Measurements from ENCODE around the gene PEG3. TPM values are rescaled to one million over a fixed set of nuclear protein-coding genes. Genes with fewer than 3 reads are reported as not detected.

Gene PEG3
- total and polyA plus RNA-seq, 2 of the 13 experiments (the other 11 are each of a cell fraction or from before 2014, with no cell fraction given): 217 to 394 TPM

DNA sequence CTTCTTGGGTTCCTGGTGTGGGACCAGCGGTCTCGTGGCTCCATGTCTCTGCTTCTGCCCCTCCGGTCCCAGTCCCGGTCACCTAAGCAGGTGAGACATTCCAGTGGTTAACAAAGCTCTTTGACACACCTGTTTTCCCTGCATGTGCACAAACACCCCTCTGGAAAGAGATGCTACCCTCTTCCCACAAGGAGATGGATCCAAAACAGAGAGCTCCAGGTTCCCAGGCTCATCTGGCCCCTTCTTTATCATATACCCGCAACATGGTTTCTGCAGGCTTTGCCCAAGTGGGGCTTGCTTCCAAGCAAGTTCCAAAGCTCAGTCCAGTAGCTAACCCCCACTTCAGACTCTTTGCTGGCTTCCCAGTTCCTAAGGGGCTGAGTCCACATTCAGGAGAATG is 17.8 kb downstream of the PEG3 start:
- TF ChIP-seq RBM22 (optimal IDR thresholded peaks at IDR 0.05; ENCODE audit: low read length) (peak; percentile 91), TBX2 (CRISPR knock-in tag; IDR thresholded peaks at IDR 0.05; ENCODE audit: borderline replicate concordance) (0 out of 2 replicates have a peak, but pooled peaks have one; percentile 1), POLR2A (IDR thresholded peaks at IDR 0.05; ENCODE audit: insufficient read depth in 1 of 2, low read depth in 2 of 2, low read length in 2 of 2) (peak in 1 of 2 experiments; percentile 32; a peak in 1 of 4 replicates), ZNF383 (CRISPR knock-in tag; IDR thresholded peaks at IDR 0.05; ENCODE audit: borderline replicate concordance) (no peak)
- Histone ChIP-seq H3K9me3 (ENCODE audit: low read length) (no peaks in the 10 kb centered on the region), H3K4me2 (ENCODE audit: low read depth, low read length) (no peak overlapping the region), H3K4me1 (ENCODE audit: insufficient read depth, low read length) (peaks cover 13% of the 10 kb centered on the region; the same call in 1 of the 2 replicates), H3K79me2 (ENCODE audit: insufficient read depth, low read length) (peaks cover 16% of the 10 kb centered on the region), H4K20me1 (ENCODE audit: insufficient read depth, low read length) (peaks cover 74% of the 10 kb centered on the region), H2AFZ (ENCODE audit: low read length) (no peak overlapping the region), H3K4me3 (replicated peaks in 1 of 3; ENCODE audit: insufficient read depth in 1 of 3, low read depth in 2 of 3, low read length in 3 of 3) (no peak overlapping the region), H3K27ac (ENCODE audit: extremely low read length, insufficient read depth, low read length) (no peak overlapping the region), H3K27me3 (ENCODE audit: control insufficient read depth in 1 of 2, insufficient read depth in 2 of 2, low read length in 2 of 2) (no peaks in the 10 kb centered on the region), H3K36me3 (replicated peaks in 1 of 2; ENCODE audit: control insufficient read depth in 1 of 2, insufficient read depth in 2 of 2, low read length in 2 of 2) (peaks cover 34 to 86% of the 10 kb centered on the region in 2 experiments), H3K9ac (ENCODE audit: insufficient read depth, low read depth, low read length) (no peak overlapping the region)
- ATAC-seq: no peak
- CTCF ChIA-PET (ENCODE audit: low intra/inter-chr PET ratio, low total read pairs): no interaction called here
- in situ Hi-C loops (cut with HindIII; ENCODE audit: extremely low pct_ligation_motif_present, low pct_unique_long_range_greater_than_20kb) (no loop called here), intact Hi-C loops (cut with micrococcal nuclease; ENCODE audit: unreplicated experiment) (no loop called here)
- WGBS (ENCODE audit: low lambda C conversion rate): 86% methylated on average over 5 of the region's 5 CpGs
- DNase-seq (ENCODE audit: low spot score): no peak
- no peak for FAIRE-seq
- POLR2A ChIA-PET: no interaction called here
- BruUV-seq (replicated peaks): no TSS peak

DNA sequence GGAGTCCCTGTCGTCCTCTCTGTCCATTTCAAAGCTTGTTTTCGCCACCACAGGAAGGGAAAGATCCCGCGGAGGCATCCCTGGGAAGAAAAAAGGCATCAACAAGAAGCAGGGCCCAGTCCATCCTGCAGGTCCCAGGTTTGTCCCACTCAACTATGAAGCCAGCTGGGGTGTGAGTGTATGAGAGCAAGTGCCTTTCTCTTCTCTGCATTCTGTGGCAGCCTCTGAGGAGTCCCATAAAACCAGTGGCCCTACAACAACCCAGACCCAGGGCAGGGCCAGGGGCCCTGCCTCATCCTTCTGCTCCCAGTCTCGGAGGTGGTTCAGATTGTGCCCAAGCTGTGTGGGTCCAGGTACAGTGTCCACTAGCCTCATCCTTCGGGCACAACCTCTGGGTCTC is 18.9 kb downstream of the PEG3 start:
- no peak overlapping the region for H2AFZ ChIP-seq (ENCODE audit: low read length)
- H3K9ac ChIP-seq (ENCODE audit: insufficient read depth, low read depth, low read length): no peak overlapping the region
- BruUV-seq (replicated peaks): no TSS peak
- no peaks in the 10 kb centered on the region for H3K9me3 ChIP-seq (ENCODE audit: low read length)
- peak overlapping the region; percentile 21; the same call in 1 of the 2 replicates for H3K4me2 ChIP-seq (ENCODE audit: low read depth, low read length)
- peaks cover 71% of the 10 kb centered on the region for H4K20me1 ChIP-seq (ENCODE audit: insufficient read depth, low read length)
- peaks cover 32 to 95% of the 10 kb centered on the region in 2 experiments for H3K36me3 ChIP-seq (replicated peaks in 1 of 2; ENCODE audit: control insufficient read depth in 1 of 2, insufficient read depth in 2 of 2, low read length in 2 of 2)
- DNase-seq (ENCODE audit: low spot score): no peak
- ATAC-seq: peak; percentile 14; the same call in 2 of the 3 replicates
- WGBS (ENCODE audit: low lambda C conversion rate): 50% methylated on average over 4 of the region's 6 CpGs
- no peak overlapping the region for H3K27ac ChIP-seq (ENCODE audit: extremely low read length, insufficient read depth, low read length)
- POLR2A ChIA-PET: no interaction called here
- in situ Hi-C loops (cut with HindIII; ENCODE audit: extremely low pct_ligation_motif_present, low pct_unique_long_range_greater_than_20kb) (no loop called here), intact Hi-C loops (cut with micrococcal nuclease; ENCODE audit: unreplicated experiment) (no loop called here)
- H3K79me2 ChIP-seq (ENCODE audit: insufficient read depth, low read length): peaks cover 10% of the 10 kb centered on the region
- CTCF ChIA-PET (ENCODE audit: low intra/inter-chr PET ratio, low total read pairs): no interaction called here
- peaks cover 13% of the 10 kb centered on the region; the same call in 1 of the 2 replicates for H3K4me1 ChIP-seq (ENCODE audit: insufficient read depth, low read length)
- FAIRE-seq: no peak
- no peak overlapping the region for H3K4me3 ChIP-seq (replicated peaks in 1 of 3; ENCODE audit: insufficient read depth in 1 of 3, low read depth in 2 of 3, low read length in 3 of 3)
- H3K27me3 ChIP-seq (ENCODE audit: control insufficient read depth in 1 of 2, insufficient read depth in 2 of 2, low read length in 2 of 2): no peaks in the 10 kb centered on the region
- TF ChIP-seq HNRNPH1 (optimal IDR thresholded peaks at IDR 0.05; ENCODE audit: low read depth, low read length) (no peak), EED (CRISPR knock-in tag; IDR thresholded peaks at IDR 0.05) (no peak), RXRA (CRISPR knock-in tag; IDR thresholded peaks at IDR 0.05) (no peak), ZFX (CRISPR knock-in tag; IDR thresholded peaks at IDR 0.05; ENCODE audit: low read depth) (0 out of 2 replicates have a peak, but pooled peaks have one; percentile 10), AGO2 (optimal IDR thresholded peaks at IDR 0.05; ENCODE audit: low read depth, low read length) (peak; percentile 43), ZNF558 (CRISPR knock-in tag; IDR thresholded peaks at IDR 0.05; ENCODE audit: borderline replicate concordance) (0 out of 2 replicates have a peak, but pooled peaks have one; percentile 9), SMYD3 (CRISPR knock-in tag; IDR thresholded peaks at IDR 0.05) (no peak), PHB2 (IDR thresholded peaks at IDR 0.05; ENCODE audit: partially characterized antibody) (no peak), ZFP82 (CRISPR knock-in tag; IDR thresholded peaks at IDR 0.05; ENCODE audit: borderline replicate concordance) (no peak), POLR2A (IDR thresholded peaks at IDR 0.05; ENCODE audit: insufficient read depth in 1 of 2, low read depth in 2 of 2, low read length in 2 of 2) (0 out of 4 replicates have a peak, but pooled peaks of 1 of the 2 experiments have one; percentile 10), TBX3 (IDR thresholded peaks at IDR 0.05; ENCODE audit: borderline replicate concordance) (no peak)
- TF ChIP-seq, protein P1, sequence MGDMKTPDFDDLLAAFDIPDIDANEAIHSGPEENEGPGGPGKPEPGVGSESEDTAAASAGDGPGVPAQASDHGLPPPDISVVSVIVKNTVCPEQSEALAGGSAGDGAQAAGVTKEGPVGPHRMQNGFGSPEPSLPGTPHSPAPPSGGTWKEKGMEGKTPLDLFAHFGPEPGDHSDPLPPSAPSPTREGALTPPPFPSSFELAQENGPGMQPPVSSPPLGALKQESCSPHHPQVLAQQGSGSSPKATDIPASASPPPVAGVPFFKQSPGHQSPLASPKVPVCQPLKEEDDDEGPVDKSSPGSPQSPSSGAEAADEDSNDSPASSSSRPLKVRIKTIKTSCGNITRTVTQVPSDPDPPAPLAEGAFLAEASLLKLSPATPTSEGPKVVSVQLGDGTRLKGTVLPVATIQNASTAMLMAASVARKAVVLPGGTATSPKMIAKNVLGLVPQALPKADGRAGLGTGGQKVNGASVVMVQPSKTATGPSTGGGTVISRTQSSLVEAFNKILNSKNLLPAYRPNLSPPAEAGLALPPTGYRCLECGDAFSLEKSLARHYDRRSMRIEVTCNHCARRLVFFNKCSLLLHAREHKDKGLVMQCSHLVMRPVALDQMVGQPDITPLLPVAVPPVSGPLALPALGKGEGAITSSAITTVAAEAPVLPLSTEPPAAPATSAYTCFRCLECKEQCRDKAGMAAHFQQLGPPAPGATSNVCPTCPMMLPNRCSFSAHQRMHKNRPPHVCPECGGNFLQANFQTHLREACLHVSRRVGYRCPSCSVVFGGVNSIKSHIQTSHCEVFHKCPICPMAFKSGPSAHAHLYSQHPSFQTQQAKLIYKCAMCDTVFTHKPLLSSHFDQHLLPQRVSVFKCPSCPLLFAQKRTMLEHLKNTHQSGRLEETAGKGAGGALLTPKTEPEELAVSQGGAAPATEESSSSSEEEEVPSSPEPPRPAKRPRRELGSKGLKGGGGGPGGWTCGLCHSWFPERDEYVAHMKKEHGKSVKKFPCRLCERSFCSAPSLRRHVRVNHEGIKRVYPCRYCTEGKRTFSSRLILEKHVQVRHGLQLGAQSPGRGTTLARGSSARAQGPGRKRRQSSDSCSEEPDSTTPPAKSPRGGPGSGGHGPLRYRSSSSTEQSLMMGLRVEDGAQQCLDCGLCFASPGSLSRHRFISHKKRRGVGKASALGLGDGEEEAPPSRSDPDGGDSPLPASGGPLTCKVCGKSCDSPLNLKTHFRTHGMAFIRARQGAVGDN (CRISPR knock-in tag; IDR thresholded peaks at IDR 0.05): peak; percentile 27; the same call in 1 of the 2 replicates

Data from HepG2 (cell line).